HL-60 (cell line): ENCODE measurements around the gene ATP8A2.

Source experiments
- DNase-seq, 2 experiments: peaks; one replicate each; pipeline ENCODE4 v3.0.0-alpha.2; 2010 to 2020; ENCODE audit warnings: low read depth in 1 of 2, low spot score in 1 of 2
- H3K27ac ChIP-seq: fragments of 250-450 bp; sonication (Bioruptor Pico); replicated peaks from 2 replicates; pipeline ENCODE4 v1.5.1; 2020; ENCODE audit warnings: mild to moderate bottlenecking, moderate library complexity
- H3K27me3 ChIP-seq: fragments of 250-450 bp; sonication (Bioruptor Pico); 2 replicates; pipeline ENCODE4 v1.5.1; 2021; ENCODE audit warnings: mild to moderate bottlenecking, moderate library complexity; ENCODE audit not compliant: insufficient read depth, poor library complexity, severe bottlenecking
- H3K4me3 ChIP-seq: replicated peaks from 2 replicates; pipeline ENCODE4 v1.5.1; 2011; ENCODE audit warnings: mild to moderate bottlenecking, control low read depth, low read length; ENCODE audit not compliant: insufficient read depth
- CTCF ChIP-seq: IDR thresholded peaks from one replicate; pipeline ENCODE4 v1.5.1; 2011; ENCODE audit warnings: low read length, control low read depth, inconsistent platforms; ENCODE audit not compliant: insufficient read depth
- GABPA ChIP-seq: IDR thresholded peaks from 2 replicates; pipeline ENCODE4 v1.6.1; 2012; ENCODE audit warnings: low read depth
- POLR2AphosphoS5 ChIP-seq: IDR thresholded peaks from 2 replicates; pipeline ENCODE4 v1.6.1; 2012; ENCODE audit warnings: low read depth
- REST ChIP-seq: IDR thresholded peaks from 2 replicates; pipeline ENCODE4 v1.6.1; 2012; ENCODE audit warnings: low read depth; ENCODE audit not compliant: insufficient replicate concordance
- SPI1 ChIP-seq: IDR thresholded peaks from 2 replicates; pipeline ENCODE4 v1.6.1; 2012; ENCODE audit warnings: low read depth, mild to moderate bottlenecking, borderline replicate concordance

ATP8A2 gene

GRCh38 chr13:25630329-25630900, 258.6 kb downstream of the ATP8A2 start:
- no peak for DNase-seq
- Histone ChIP-seq H3K27ac (no peak overlapping the region), H3K4me3 (no peak overlapping the region), H3K27me3 (no peaks in the 10 kb centered on the region)
- TF ChIP-seq REST (no peak), CTCF (no peak), GABPA (no peak), POLR2AphosphoS5 (no peak), SPI1 (no peak)

- no peaks in the 10 kb centered on the region for H3K27me3 ChIP-seq
- H3K4me3 ChIP-seq: no peak overlapping the region
- no peak overlapping the region for H3K27ac ChIP-seq
- TF ChIP-seq CTCF (no peak), POLR2AphosphoS5 (no peak), REST (no peak), SPI1 (no peak), GABPA (no peak)
- no peak for DNase-seq
Observed at GRCh38 chr13:25632166-25632888, 260.6 kb downstream of the ATP8A2 start.

- DNase-seq: no peak
- no peak for TF ChIP-seq POLR2AphosphoS5
- no peak for TF ChIP-seq REST
- TF ChIP-seq GABPA: no peak
- TF ChIP-seq CTCF: no peak
- Histone ChIP-seq H3K27ac (no peak overlapping the region), H3K27me3 (no peaks in the 10 kb centered on the region), H3K4me3 (no peak overlapping the region)
Observed at GRCh38 chr13:25633093-25633492, 261.3 kb downstream of the ATP8A2 start.
